GM23338 (cell line): ENCODE results near the gene RNF5. TPM values are rescaled to one million over a fixed set of nuclear protein-coding genes. Genes with fewer than 3 reads are reported as not detected.

Experiments used
- ATAC-seq: fragments of 200-7000 bp; cut with Tn5 transposase; 3 replicates; pipeline ENCODE4 v1.9.1; 2020
- DNase-seq: peaks from one replicate; pipeline ENCODE4 v3.0.0-alpha.2; 2015; ENCODE audit warnings: low spot score
- H2AFZ ChIP-seq: fragments of 200-600 bp; sonication (generic); 2 replicates; pipeline ENCODE4 v1.8.0; 2016; ENCODE audit warnings: antibody characterized with exemption, mild to moderate bottlenecking, moderate library complexity
- H3F3A ChIP-seq: fragments of 200-600 bp; sonication (generic); replicated peaks from 2 replicates; pipeline ENCODE4 v1.8.0; 2017; ENCODE audit warnings: antibody characterized with exemption, mixed run types, low read depth
- H3K27ac ChIP-seq: fragments of 200-600 bp; sonication (generic); 2 replicates; pipeline ENCODE4 v1.6.1; 2016; ENCODE audit warnings: low read depth
- H3K27me3 ChIP-seq: fragments of 200-600 bp; sonication (generic); 2 replicates; pipeline ENCODE4 v1.8.0; 2016; ENCODE audit warnings: mild to moderate bottlenecking, mixed run types, moderate library complexity; ENCODE audit not compliant: insufficient read depth
- H3K36me3 ChIP-seq: fragments of 200-600 bp; sonication (generic); 2 replicates; pipeline ENCODE4 v1.8.0; 2016; ENCODE audit warnings: mild to moderate bottlenecking; ENCODE audit not compliant: insufficient read depth
- H3K4me1 ChIP-seq: fragments of 200-600 bp; sonication (generic); 2 replicates; pipeline ENCODE4 v1.8.0; 2016; ENCODE audit warnings: mild to moderate bottlenecking, moderate library complexity; ENCODE audit not compliant: insufficient read depth
- H3K4me2 ChIP-seq: fragments of 200-600 bp; sonication (generic); 2 replicates; pipeline ENCODE4 v1.7.1; 2017; ENCODE audit warnings: mixed run types
- H3K4me3 ChIP-seq: fragments of 200-600 bp; sonication (generic); 2 replicates; pipeline ENCODE4 v1.6.1; 2016; ENCODE audit warnings: mixed run types
- H3K79me2 ChIP-seq: fragments of 200-600 bp; sonication (generic); replicated peaks from 2 replicates; pipeline ENCODE4 v1.8.0; 2017; ENCODE audit warnings: mild to moderate bottlenecking; ENCODE audit not compliant: insufficient read depth
- H3K9me2 ChIP-seq: fragments of 200-600 bp; sonication (generic); 2 replicates; pipeline ENCODE4 v1.8.0; 2017; ENCODE audit not compliant: insufficient read depth
- H4K20me1 ChIP-seq: fragments of 200-600 bp; sonication (generic); replicated peaks from 2 replicates; pipeline ENCODE4 v1.8.0; 2017; ENCODE audit warnings: mild to moderate bottlenecking; ENCODE audit not compliant: insufficient read depth
- H3K27ac Mint-ChIP-seq: 2 replicates; pipeline ENCODE4 v1.8.0; 2020; ENCODE audit warnings: inconsistent platforms, mild to moderate bottlenecking, moderate library complexity, mixed read lengths
- H3K27me3 Mint-ChIP-seq: 3 replicates; pipeline ENCODE4 v1.8.0; 2022; ENCODE audit warnings: low read depth, mild to moderate bottlenecking, moderate library complexity, mixed read lengths, inconsistent platforms; ENCODE audit not compliant: insufficient read depth, poor library complexity
- H3K36me3 Mint-ChIP-seq: 3 replicates; pipeline ENCODE4 v1.8.0; 2021; ENCODE audit warnings: low read depth, mild to moderate bottlenecking, inconsistent platforms, moderate library complexity, mixed read lengths
- H3K4me1 Mint-ChIP-seq: 3 replicates; pipeline ENCODE4 v1.8.0; 2020; ENCODE audit warnings: mild to moderate bottlenecking, inconsistent platforms, mixed read lengths
- H3K4me3 Mint-ChIP-seq: 3 replicates; pipeline ENCODE4 v1.8.0; 2021; ENCODE audit warnings: moderate library complexity, mild to moderate bottlenecking, inconsistent platforms, mixed read lengths
- H3K9me3 Mint-ChIP-seq: 3 replicates; pipeline ENCODE4 v1.8.0; 2020; ENCODE audit warnings: moderate library complexity, mild to moderate bottlenecking, inconsistent platforms, mixed read lengths
- CREB1 ChIP-seq: fragments of 250-450 bp; sonication (Bioruptor Pico); IDR thresholded peaks from 2 replicates; pipeline ENCODE4 v1.5.0; 2020; ENCODE audit warnings: low read depth, mild to moderate bottlenecking, moderate library complexity
- CTCF ChIP-seq, 2 experiments: fragments of 200-600 bp in 1 of 2; sonication (generic) in 1 of 2; conservative IDR thresholded peaks; 2 replicates each; pipeline versions ENCODE4 v1.5.1 to v1.6.1; 2016 to 2017; ENCODE audit warnings: antibody characterized with exemption in 2 of 2, low read depth in 2 of 2, mild to moderate bottlenecking in 2 of 2, moderate library complexity in 1 of 2
- ETS1 ChIP-seq: IDR thresholded peaks from 2 replicates; pipeline ENCODE4 v1.6.1; 2016; ENCODE audit warnings: antibody characterized with exemption
- EZH2 ChIP-seq: fragments of 200-600 bp; sonication (generic); IDR thresholded peaks from one replicate; pipeline ENCODE4 v1.8.0; 2017; ENCODE audit warnings: antibody characterized with exemption, mild to moderate bottlenecking, low read depth; ENCODE audit not compliant: unreplicated experiment
- JUNB ChIP-seq: IDR thresholded peaks from one replicate; pipeline ENCODE4 v1.6.1; 2016; ENCODE audit warnings: antibody characterized with exemption; ENCODE audit not compliant: unreplicated experiment
- NANOG ChIP-seq: IDR thresholded peaks from 2 replicates; pipeline ENCODE4 v1.6.1; 2016; ENCODE audit warnings: antibody characterized with exemption, borderline replicate concordance
- ZNF114 ChIP-seq: fragments of 250-450 bp; sonication (Bioruptor Pico); IDR thresholded peaks from 2 replicates; pipeline ENCODE4 v1.5.0; 2020; ENCODE audit warnings: mild to moderate bottlenecking, moderate library complexity
- ZNF462 ChIP-seq: fragments of 250-450 bp; sonication (Bioruptor Pico); IDR thresholded peaks from 2 replicates; pipeline ENCODE4 v1.5.0; 2020; ENCODE audit warnings: mild to moderate bottlenecking, moderate library complexity
- polyA plus RNA-seq: library from polyadenylated mRNA; unstranded; fragments of >200 nt; fragmentation: Nextera tagmentation; extraction: Ambion mirVana; gene quantifications from 2 replicates; pipeline ENCODE4 v1.2.1, GENCODE V29; 2016
- total RNA-seq: library from RNA; depleted of rRNA; stranded (reverse); fragments of >200 nt; shearing (Covaris generic); gene quantifications from 2 replicates; pipeline ENCODE4 v1.2.3, GENCODE V29; 2014

RNF5 gene
- total and polyA plus RNA-seq, 2 experiments from 2014 or later = 119 to 164 TPM

GRCh38 chr6:32196682-32197616, 18.7 kb downstream of the RNF5 start:
- peak; percentile 67 for DNase-seq
- Histone ChIP-seq H3F3A (peaks cover 17% of the 10 kb centered on the region), H2AFZ (peak overlapping the region; percentile 86), H3K4me2 (peak overlapping the region; percentile 100), H3K27ac (peak overlapping the region; percentile 100; the same call in 1 of the 2 replicates), H3K27me3 (no peaks in the 10 kb centered on the region), H3K4me3 (peak overlapping the region; percentile 99), H3K79me2 (no peaks in the 10 kb centered on the region), H4K20me1 (no peaks in the 10 kb centered on the region), H3K36me3 (no peaks in the 10 kb centered on the region), H3K9me2 (no peaks in the 10 kb centered on the region), H3K4me1 (peaks cover 41% of the 10 kb centered on the region)
- Mint-ChIP-seq H3K36me3 (no peaks in the 10 kb centered on the region), H3K4me3 (peak overlapping the region; percentile 95), H3K27me3 (peaks cover 13% of the 10 kb centered on the region), H3K27ac (peak overlapping the region; percentile 100), H3K4me1 (peaks cover 42% of the 10 kb centered on the region), H3K9me3 (no peaks in the 10 kb centered on the region; the same call in 2 of the 3 replicates)
- peak; percentile 0; the same call in 2 of the 3 replicates for ATAC-seq
- TF ChIP-seq CTCF (conservative IDR thresholded peaks at IDR 0.05; ENCODE audit: low read depth in 2 of 2) (peak; percentile 16 to 28; a peak in 1 of 4 replicates), NANOG (no peak)

GRCh38 chr6:32198345-32198696, 20.1 kb downstream of the RNF5 start:
- H3K4me1 Mint-ChIP-seq = peaks cover 32% of the 10 kb centered on the region
- no peak overlapping the region for H3K27ac Mint-ChIP-seq

More at GRCh38 chr6:32198345-32198696, 20.1 kb downstream of the RNF5 start:
- H3K4me2 ChIP-seq = no peak overlapping the region
- H3K36me3 Mint-ChIP-seq = no peaks in the 10 kb centered on the region
- DNase-seq (no peak), ATAC-seq (no peak)
- no peak overlapping the region for H3K27ac ChIP-seq
- H3F3A ChIP-seq = peaks cover 17% of the 10 kb centered on the region
- no peaks in the 10 kb centered on the region for H3K36me3 ChIP-seq
- TF ChIP-seq ZNF462 (CRISPR knock-in tag) = no peak
- no peak for TF ChIP-seq NANOG
- no peak for TF ChIP-seq ETS1
- no peak for TF ChIP-seq ZNF114 (CRISPR knock-in tag)
- no peak for TF ChIP-seq JUNB
- TF ChIP-seq EZH2 = no peak
- TF ChIP-seq CREB1 (CRISPR knock-in tag) = no peak
- no peak overlapping the region for H2AFZ ChIP-seq
- H3K27me3 Mint-ChIP-seq = peaks cover 11% of the 10 kb centered on the region
- H3K9me2 ChIP-seq = no peaks in the 10 kb centered on the region
- no peaks in the 10 kb centered on the region for H3K27me3 ChIP-seq
- peaks cover 28% of the 10 kb centered on the region for H3K4me1 ChIP-seq
- H4K20me1 ChIP-seq = no peaks in the 10 kb centered on the region
- no peaks in the 10 kb centered on the region; the same call in 2 of the 3 replicates for H3K9me3 Mint-ChIP-seq
- no peaks in the 10 kb centered on the region for H3K79me2 ChIP-seq
- no peak overlapping the region; the same call in 2 of the 3 replicates for H3K4me3 Mint-ChIP-seq
- H3K4me3 ChIP-seq = no peak overlapping the region
